ENCODE results near the gene EXOC6B. TPM values are rescaled to one million over a fixed set of nuclear protein-coding genes. Genes with fewer than 3 reads are reported as not detected.
A peak's percentile ranks its signal among the peaks of the same experiment; 100 is the strongest.

Gene EXOC6B
- total RNA-seq (2014; rRNA removed; shearing (Covaris generic)): 5.1 and 6.5 TPM in 2 replicates

DNA sequence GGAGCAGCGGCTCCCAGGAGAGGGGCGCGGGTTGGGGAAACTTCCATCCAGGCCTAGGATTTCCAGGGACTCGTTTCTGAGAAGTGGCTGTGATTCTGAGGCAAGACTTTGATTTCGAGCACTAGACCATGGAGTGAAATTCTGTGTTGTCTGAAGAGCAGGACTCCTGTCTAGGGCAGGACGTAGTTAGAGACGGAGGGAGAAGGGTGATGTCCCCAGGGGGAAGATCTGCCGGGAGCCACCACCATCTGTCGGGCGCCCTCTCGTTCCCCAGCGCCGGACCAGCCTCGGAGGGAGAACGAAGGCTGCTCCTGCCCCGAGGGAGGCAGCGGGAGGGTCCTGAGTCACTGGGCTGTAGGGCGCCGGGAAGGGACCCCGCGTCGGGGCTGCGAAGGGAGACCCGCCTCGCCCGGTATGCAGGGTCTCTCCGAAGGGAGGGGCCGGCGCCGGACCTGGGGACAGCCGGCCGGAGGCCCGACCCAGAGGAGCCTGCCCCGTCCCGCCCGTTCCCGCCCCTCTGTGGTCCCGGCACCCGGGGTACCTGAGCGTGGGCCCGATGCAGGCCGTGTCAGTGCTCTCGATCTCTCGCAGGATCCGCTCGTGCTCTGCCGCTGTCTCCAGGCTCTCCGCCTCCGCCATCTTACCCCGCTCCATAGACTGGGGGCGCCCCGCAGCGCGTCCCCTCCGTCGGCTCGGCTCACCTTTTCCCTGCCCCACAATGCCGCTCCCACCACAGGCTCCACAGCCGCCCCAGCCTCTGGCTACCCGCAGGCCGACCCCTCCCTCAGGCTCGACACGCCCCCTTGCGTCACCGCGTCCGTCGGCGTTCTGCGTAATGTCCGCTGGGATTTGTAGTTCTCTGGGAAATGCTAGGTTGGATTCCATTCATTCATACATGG, at the start of gene EXOC6B:
Gene EXOC6B (minus strand): TSS at position 777 of the 899 bp plus-strand sequence.

DNA sequence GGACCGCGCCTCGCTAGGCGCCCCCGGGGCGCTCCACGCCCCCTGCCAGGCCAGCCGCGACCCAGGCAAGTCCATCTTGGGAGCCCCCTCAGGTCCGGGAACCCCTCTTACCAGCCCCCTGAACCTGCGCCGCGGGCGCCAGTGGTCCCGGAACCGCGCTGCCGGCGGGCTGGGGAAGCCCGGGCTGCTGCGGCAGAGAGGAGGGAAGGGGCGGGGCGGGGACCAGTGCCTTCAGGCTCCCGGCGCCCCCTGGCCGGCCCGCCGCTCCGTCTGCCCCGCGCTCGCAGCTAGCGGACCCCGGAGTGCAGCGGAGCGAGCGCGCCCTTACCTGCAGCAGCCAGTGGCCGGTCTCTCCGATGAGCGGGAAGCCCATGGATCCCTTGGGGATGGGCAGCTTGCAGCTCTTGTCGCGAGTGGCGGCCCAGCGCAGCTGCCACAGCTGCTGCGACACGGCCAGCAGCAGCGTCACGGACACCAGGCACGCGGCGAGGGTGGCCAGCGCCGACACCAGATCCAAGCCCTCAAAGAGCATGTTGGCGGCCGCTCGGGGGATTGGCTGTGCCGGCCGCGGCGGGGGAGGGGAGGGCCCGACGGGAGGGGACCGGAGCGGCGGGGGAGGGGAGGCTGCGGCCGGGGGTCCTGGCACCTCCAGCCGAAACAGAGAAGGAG, 678.4 kb downstream of the EXOC6B start, which contains the start of gene CYP26B1:
Gene CYP26B1 (minus strand): TSS at position 560 of the 669 bp plus-strand sequence. CDS start 28 bp downstream, at position 532.

Small RNAs within 50 kb of the gene (small RNA-seq; reads per million reads assigned to genes)
- gene RF00592 (not detected), gene RNU2-39P (0.75 reads per million, percentile 44 among the genes with 10 or more reads in this experiment)

Other genes with a start within 250 kb of the EXOC6B start
- gene SPR, start 61.4 kb upstream of the EXOC6B start, total RNA-seq (2014; rRNA removed; shearing (Covaris generic)): 36.2 and 36.9 TPM in 2 replicates
- not detected in 2 replicates for gene EMX1, start 91.5 kb upstream of the EXOC6B start, total RNA-seq (2014; rRNA removed; shearing (Covaris generic))
- 10.4 and 17.6 TPM in 2 replicates for gene SFXN5, start 245.7 kb upstream of the EXOC6B start, total RNA-seq (2014; rRNA removed; shearing (Covaris generic))

All from A375 (cell line).